Measurements from ENCODE around the gene ZNF559. TPM values are rescaled to one million over a fixed set of nuclear protein-coding genes. Genes with fewer than 3 reads are reported as not detected.

Gene ZNF559
- total RNA-seq, 1 experiment from 2014 or later, result 4.6 TPM

DNA sequence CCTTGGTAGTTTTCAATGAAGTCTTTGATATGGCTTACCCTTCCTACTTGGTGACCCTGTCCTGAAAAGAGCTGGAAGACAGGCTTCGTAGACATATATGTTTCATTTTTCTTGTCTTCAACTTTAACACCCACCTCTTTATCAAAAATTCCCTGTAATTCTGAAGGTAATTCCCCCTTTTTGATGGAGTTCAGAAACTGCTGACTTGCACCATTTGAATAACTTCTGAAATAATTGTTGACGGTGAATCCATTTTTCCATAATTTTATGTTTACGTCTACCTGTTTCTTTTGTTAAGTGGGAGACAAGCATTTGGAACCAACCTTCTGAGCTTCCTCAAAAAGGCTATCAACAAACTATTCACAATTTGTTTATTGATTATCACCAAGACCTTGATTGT is 24.3 kb downstream of the ZNF559 start:
- in situ Hi-C loops (cut with HindIII; ENCODE audit: low pct_unique_long_range_greater_than_20kb, low sequenced_read_pairs), result no loop called here
- DNase-seq (ENCODE audit: low read depth), result no peak

DNA sequence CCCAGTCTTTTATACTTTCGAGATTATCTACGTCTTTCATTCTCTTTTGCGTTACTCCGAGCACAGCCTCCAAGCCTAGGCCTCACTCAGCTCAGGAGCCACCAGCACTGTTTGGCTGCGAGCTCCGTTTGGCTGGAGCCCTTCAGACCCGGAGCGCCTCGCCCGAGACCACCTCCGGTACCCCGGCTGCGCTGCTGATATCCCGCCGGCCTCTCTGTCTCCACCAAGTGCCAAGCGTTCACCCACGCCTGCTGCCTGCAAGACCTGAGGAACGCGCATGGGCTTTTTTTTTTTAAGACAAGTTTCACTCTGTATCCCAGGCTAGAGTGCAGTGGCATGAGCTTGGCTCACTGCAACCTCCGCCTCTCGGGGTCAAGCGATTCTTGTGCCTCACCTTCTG is 24.7 kb downstream of the ZNF559 start:
- no peak for DNase-seq (ENCODE audit: low read depth)
- in situ Hi-C loops (cut with HindIII; ENCODE audit: low pct_unique_long_range_greater_than_20kb, low sequenced_read_pairs), result no loop called here

DNA sequence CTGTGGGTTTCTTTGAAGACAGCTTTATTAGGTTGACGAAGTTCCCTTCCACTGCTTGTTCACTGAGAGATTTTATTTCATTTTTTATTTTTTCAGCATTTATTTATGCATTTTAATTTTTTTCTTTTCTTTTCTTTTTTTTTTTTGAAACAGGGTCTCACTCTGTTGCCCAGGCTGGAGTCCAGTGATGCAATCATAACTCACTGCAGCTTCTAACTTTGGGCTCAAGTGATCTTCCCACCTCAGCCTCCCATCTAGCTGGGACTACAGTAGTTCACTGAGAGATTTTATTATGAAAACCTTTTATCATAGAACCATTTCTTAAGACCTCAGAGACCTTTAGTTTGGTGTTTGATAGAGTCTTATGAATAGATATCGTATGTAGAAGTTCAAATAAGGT is 28.5 kb downstream of the ZNF559 start:
- no peak for DNase-seq (ENCODE audit: low read depth)
- in situ Hi-C loops (cut with HindIII; ENCODE audit: low pct_unique_long_range_greater_than_20kb, low sequenced_read_pairs), result no loop called here

DNA sequence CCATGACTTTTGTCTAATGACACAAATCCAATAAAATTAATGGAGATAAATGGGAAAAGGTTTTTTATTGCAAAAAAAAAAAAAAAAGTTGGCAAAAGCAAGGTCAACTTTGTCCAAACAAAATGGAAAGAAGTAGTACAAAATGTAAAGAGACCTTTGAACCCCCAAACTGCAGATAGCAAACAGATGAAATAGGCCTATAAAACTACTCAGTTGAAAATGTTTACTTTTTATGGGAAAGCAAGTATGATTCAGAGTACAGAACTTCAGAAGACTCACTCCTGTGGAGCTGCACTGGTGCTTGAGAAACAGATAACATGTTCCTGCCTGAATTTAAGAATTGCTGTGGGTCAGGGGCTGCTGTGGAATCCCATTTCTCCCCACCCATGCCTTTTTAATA is 29.0 kb downstream of the ZNF559 start:
- in situ Hi-C loops (cut with HindIII; ENCODE audit: low pct_unique_long_range_greater_than_20kb, low sequenced_read_pairs), result no loop called here

DNA sequence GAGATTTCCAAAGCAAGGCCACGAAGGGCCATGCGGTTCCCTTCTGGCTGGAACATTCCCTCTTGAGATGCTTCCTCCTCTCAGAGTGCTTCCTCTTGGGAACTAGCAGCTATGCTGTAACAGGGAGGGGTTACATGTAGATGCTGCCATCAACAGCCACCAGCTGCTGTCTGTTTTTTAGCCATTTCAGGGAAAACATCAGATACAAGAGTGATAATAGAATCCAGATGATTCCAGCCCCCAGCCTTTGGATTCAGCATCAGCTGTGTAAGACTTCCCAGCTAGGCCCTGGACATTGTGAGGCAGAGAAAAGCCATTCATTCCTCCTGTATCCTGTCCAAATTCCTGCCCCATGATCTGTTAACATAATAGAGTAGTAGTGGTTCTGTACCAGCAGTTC is 30.7 kb downstream of the ZNF559 start:
- DNase-seq (ENCODE audit: low read depth), result no peak
- in situ Hi-C loops (cut with HindIII; ENCODE audit: low pct_unique_long_range_greater_than_20kb, low sequenced_read_pairs), result no loop called here

More for the DNA sequence above, 29.0 kb downstream of the ZNF559 start:
- DNase-seq (ENCODE audit: low read depth), result no peak

DNA sequence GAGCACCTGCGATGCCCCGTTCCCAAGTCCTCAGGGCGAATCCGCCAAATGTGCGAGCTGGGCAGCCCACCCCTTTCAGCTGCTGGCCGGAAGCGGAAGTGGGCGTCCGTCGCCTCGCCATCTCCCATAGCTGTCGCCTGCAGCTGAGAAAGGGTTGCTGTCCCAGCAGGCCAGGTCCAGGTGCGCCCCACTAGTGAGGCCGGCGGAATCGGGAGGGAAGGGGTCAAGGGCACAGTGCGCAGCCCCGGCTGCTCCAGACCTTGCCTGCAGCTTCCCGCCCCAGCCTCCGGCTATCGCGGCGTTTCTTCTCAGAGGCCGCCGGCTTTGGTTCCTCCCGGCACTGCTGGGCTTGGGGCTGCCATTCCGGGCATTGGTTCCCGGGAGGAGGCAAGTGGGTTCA is 38.9 kb downstream of the ZNF559 start, which contains the start of gene ZNF177:
Gene ZNF177 (plus strand): TSS at position 109 of the 400 bp plus-strand sequence. CDS start 15,299 bp downstream, outside the sequence.
- DNase-seq (ENCODE audit: low read depth), result no peak

DNA sequence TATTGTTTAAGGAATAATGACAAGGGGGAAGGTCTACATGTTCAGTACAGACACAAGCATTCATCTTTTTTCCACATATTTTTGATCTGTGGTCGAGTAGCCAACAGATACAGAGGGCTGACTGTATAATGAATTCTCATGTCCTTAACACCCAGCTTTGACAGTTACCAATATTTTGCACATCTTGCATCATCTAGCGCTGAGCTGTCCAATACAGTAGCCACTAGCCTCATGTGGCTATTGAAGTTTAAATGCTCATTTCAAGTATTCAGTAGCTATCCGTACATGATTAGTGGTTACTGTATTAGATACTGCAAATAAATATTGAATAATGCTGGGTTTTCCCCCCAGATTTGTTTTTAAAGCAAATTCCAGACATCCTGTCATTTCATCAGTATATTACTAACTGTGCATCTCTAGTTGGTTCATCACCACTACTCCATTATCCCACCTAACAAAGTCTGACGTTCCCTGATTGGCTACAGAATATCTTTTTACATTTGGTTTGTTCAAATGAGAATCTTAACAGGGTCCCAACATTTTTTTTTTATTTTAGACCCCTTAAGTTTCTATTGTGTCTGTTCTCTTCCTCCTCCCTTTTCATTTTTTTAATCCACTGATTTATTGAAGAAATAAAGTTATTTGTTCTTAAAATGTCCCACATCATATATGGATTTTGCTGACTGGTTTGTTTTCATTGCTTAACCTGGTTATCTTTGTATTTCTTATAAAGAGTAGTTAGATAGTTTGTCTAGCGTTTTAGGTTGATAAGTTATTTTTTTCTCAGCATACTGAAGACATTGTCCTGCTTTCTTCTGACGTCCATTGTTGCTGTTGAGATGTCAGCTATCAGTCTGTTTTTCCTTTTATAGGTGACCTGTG is 47.0 kb downstream of the ZNF559 start:
- no peak for DNase-seq (ENCODE audit: low read depth)
- in situ Hi-C loops (cut with HindIII; ENCODE audit: low pct_unique_long_range_greater_than_20kb, low sequenced_read_pairs), result no loop called here

More for the DNA sequence above, 38.9 kb downstream of the ZNF559 start, which contains the start of gene ZNF177:
- in situ Hi-C loops (cut with HindIII; ENCODE audit: low pct_unique_long_range_greater_than_20kb, low sequenced_read_pairs), result no loop called here

DNA sequence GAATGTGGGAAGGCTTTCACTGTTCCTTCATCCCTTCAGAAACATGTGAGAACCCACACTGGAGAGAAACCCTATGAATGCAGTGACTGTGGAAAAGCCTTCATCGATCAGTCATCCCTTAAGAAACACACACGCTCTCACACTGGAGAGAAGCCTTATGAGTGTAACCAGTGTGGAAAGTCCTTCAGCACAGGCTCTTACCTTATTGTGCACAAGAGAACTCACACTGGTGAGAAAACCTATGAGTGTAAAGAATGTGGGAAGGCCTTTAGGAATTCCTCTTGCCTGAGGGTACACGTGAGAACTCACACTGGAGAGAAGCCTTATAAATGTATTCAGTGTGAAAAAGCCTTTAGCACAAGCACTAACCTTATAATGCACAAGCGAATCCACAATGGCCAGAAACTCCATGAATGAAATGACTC is 57.4 kb downstream of the ZNF559 start:
- DNase-seq (ENCODE audit: low read depth), result peak; percentile 10

More for the DNA sequence above, 57.4 kb downstream of the ZNF559 start:
- in situ Hi-C loops (cut with HindIII; ENCODE audit: low pct_unique_long_range_greater_than_20kb, low sequenced_read_pairs), result no loop called here

Other genes with a start within 250 kb of the ZNF559 start
- gene OR1M1, start 237.1 kb upstream of the ZNF559 start, total RNA-seq (2014; rRNA removed; shearing (Covaris generic); ENCODE audit: low replicate concordance), result not detected in 2 replicates
- gene OR7G2, start 216.7 kb upstream of the ZNF559 start, total RNA-seq (2014; rRNA removed; shearing (Covaris generic); ENCODE audit: low replicate concordance), result not detected in 2 replicates
- gene OR7G1, start 208.4 kb upstream of the ZNF559 start, total RNA-seq (2014; rRNA removed; shearing (Covaris generic); ENCODE audit: low replicate concordance), result not detected in 2 replicates
- not detected in 2 replicates for gene OR7G3, start 197.2 kb upstream of the ZNF559 start, total RNA-seq (2014; rRNA removed; shearing (Covaris generic); ENCODE audit: low replicate concordance)
- 7.1 and 16.2 TPM in 2 replicates for gene ZNF317, start 183.8 kb upstream of the ZNF559 start, total RNA-seq (2014; rRNA removed; shearing (Covaris generic); ENCODE audit: low replicate concordance)
- not detected in 2 replicates for gene OR7D2, start 145.2 kb upstream of the ZNF559 start, total RNA-seq (2014; rRNA removed; shearing (Covaris generic); ENCODE audit: low replicate concordance)
- gene OR7D4, start 104.6 kb upstream of the ZNF559 start, total RNA-seq (2014; rRNA removed; shearing (Covaris generic); ENCODE audit: low replicate concordance), result not detected in 2 replicates
- gene OR7E24, start 73.2 kb upstream of the ZNF559 start, total RNA-seq (2014; rRNA removed; shearing (Covaris generic); ENCODE audit: low replicate concordance), result not detected in 2 replicates
- 0.96 and 8.6 TPM in 2 replicates for gene ZNF699, start 14.3 kb upstream of the ZNF559 start, total RNA-seq (2014; rRNA removed; shearing (Covaris generic); ENCODE audit: low replicate concordance)
- gene ZNF177, start 38.8 kb downstream of the ZNF559 start, total RNA-seq (2014; rRNA removed; shearing (Covaris generic); ENCODE audit: low replicate concordance), result 0.17 TPM in 1 of 2 replicates, not detected in the other
- 5.4 and 6.9 TPM in 2 replicates for gene ZNF266, start 111.4 kb downstream of the ZNF559 start, total RNA-seq (2014; rRNA removed; shearing (Covaris generic); ENCODE audit: low replicate concordance)
- gene ZNF560, start 174.4 kb downstream of the ZNF559 start, total RNA-seq (2014; rRNA removed; shearing (Covaris generic); ENCODE audit: low replicate concordance), result not detected in 2 replicates
- 0.14 TPM in 1 of 2 replicates, not detected in the other for gene ZNF426, start 214.5 kb downstream of the ZNF559 start, total RNA-seq (2014; rRNA removed; shearing (Covaris generic); ENCODE audit: low replicate concordance)

Data from Caki2 (cell line).